SK-N-SH (cell line): ENCODE data around the gene ETFA. TPM values are rescaled to one million over a fixed set of nuclear protein-coding genes. Genes with fewer than 3 reads are reported as not detected.

Source experiments
- CTCF ChIA-PET: fragments of 300-600, 350-600 bp; formaldehyde crosslinking; extraction: SDS; loops from one replicate; lab custom pipeline; 2021; lab: Yijun Ruan, JAX
- POLR2A ChIA-PET: fragments of 350-600 bp; sonication (Branson Sonifier 250); formaldehyde crosslinking; extraction: SDS; loops from one replicate; lab custom pipeline; 2020; ENCODE audit warnings: antibody characterized with exemption, inconsistent platforms; lab: Yijun Ruan, JAX
- DNase-seq: peaks from one replicate; pipeline ENCODE4 v3.0.0; 2012
- H2AFZ ChIP-seq: fragments of 200-600 bp; sonication (generic); 2 replicates; pipeline ENCODE4 v1.8.1; 2016; ENCODE audit warnings: antibody characterized with exemption, mild to moderate bottlenecking, low read depth
- H3F3A ChIP-seq: fragments of 200-600 bp; sonication (generic); replicated peaks from 2 replicates; pipeline ENCODE3; 2016; ENCODE audit warnings: antibody characterized with exemption, mild to moderate bottlenecking; ENCODE audit not compliant: insufficient read depth
- H3K27ac ChIP-seq, 2 experiments: fragments of 200-500 bp in 1 of 2; fragments of 200-600 bp in 1 of 2; sonication (Bioruptor generic) in 1 of 2; sonication (generic), shearing (Covaris generic) in 1 of 2; 2 replicates each; pipeline versions ENCODE4 v1.5.1 to v1.6.1; 2014 to 2016; ENCODE audit warnings: low read depth in 2 of 2, inconsistent platforms in 1 of 2, low read length in 1 of 2, mild to moderate bottlenecking in 1 of 2, mixed read lengths in 1 of 2
- H3K27me3 ChIP-seq: fragments of 200-600 bp; sonication (generic), shearing (Covaris generic); 2 replicates; pipeline ENCODE4 v1.6.1; 2016; ENCODE audit warnings: mixed run types; ENCODE audit not compliant: insufficient read depth
- H3K36me3 ChIP-seq, 2 experiments: fragments of 200-500 bp in 1 of 2; fragments of 200-600 bp in 1 of 2; sonication (Bioruptor generic) in 1 of 2; sonication (generic) in 1 of 2; replicated peaks in 1 of 2; 2 replicates each; pipeline versions ENCODE3 to v1.5.1; 2014 to 2016; ENCODE audit warnings: low read length in 1 of 2, mild to moderate bottlenecking in 1 of 2; ENCODE audit not compliant: insufficient read depth in 2 of 2, control insufficient read depth in 1 of 2
- H3K4me1 ChIP-seq, 2 experiments: fragments of 200-500 bp in 1 of 2; fragments of 200-600 bp in 1 of 2; sonication (Bioruptor generic) in 1 of 2; sonication (generic), shearing (Covaris generic) in 1 of 2; 2 replicates each; pipeline versions ENCODE4 v1.5.1 to v1.6.1; 2014 to 2016; ENCODE audit warnings: low read depth in 1 of 2, low read length in 1 of 2, mixed run types in 1 of 2; ENCODE audit not compliant: insufficient read depth in 2 of 2, control insufficient read depth in 1 of 2
- H3K4me2 ChIP-seq: fragments of 200-600 bp; sonication (generic), shearing (Covaris generic); 2 replicates; pipeline ENCODE4 v1.6.1; 2017; ENCODE audit warnings: mixed run types
- H3K4me3 ChIP-seq, 2 experiments: fragments of 200-500 bp in 1 of 2; fragments of 200-600 bp in 1 of 2; sonication (Bioruptor generic) in 1 of 2; sonication (generic), shearing (Covaris generic) in 1 of 2; 2 replicates each; pipeline versions ENCODE4 v1.5.1 to v1.8.1; 2014 to 2016; ENCODE audit warnings: low read depth in 2 of 2, inconsistent platforms in 1 of 2, low read length in 1 of 2, mild to moderate bottlenecking in 1 of 2, mixed read lengths in 1 of 2, moderate library complexity in 1 of 2
- H3K79me2 ChIP-seq: fragments of 200-600 bp; sonication (generic); 2 replicates; pipeline ENCODE4 v1.8.1; 2017; ENCODE audit warnings: mild to moderate bottlenecking; ENCODE audit not compliant: insufficient read depth
- H3K9ac ChIP-seq: fragments of 200-600 bp; sonication (generic); 2 replicates; pipeline ENCODE4 v1.6.1; 2017; ENCODE audit warnings: mixed run types
- H3K9me2 ChIP-seq: fragments of 200-600 bp; sonication (generic); 2 replicates; pipeline ENCODE4 v1.6.1; 2017; ENCODE audit warnings: mixed run types
- H3K9me3 ChIP-seq: fragments of 200-600 bp; sonication (generic); 2 replicates; pipeline ENCODE4 v1.6.1; 2017; ENCODE audit warnings: mixed run types, mild to moderate bottlenecking, moderate library complexity
- H4K20me1 ChIP-seq: fragments of 200-600 bp; sonication (generic); 2 replicates; pipeline ENCODE4 v1.6.1; 2017; ENCODE audit warnings: mild to moderate bottlenecking, mixed run types; ENCODE audit not compliant: insufficient read depth
- CTCF ChIP-seq: fragments of 200-600 bp; sonication (generic); IDR thresholded peaks from 2 replicates; pipeline ENCODE4 v1.6.1; 2017; ENCODE audit warnings: antibody characterized with exemption, mild to moderate bottlenecking, moderate library complexity
- FOSL2 ChIP-seq: IDR thresholded peaks from 2 replicates; pipeline ENCODE4 v1.4.0; 2012; ENCODE audit warnings: low read depth, mild to moderate bottlenecking, moderate library complexity, borderline replicate concordance
- FOXJ3 ChIP-seq: sonication (generic); formaldehyde crosslinking; IDR thresholded peaks from 2 replicates; pipeline ENCODE4 v1.5.1; 2020; ENCODE audit warnings: mild to moderate bottlenecking, missing genetic modification reagents
- IRF3 ChIP-seq: fragments of 150-350 bp; IDR thresholded peaks from 2 replicates; pipeline ENCODE4 v1.6.1; 2016; ENCODE audit warnings: mild to moderate bottlenecking, low read depth, low read length
- NFIC ChIP-seq: IDR thresholded peaks from 2 replicates; pipeline ENCODE4 v1.4.0; 2012; ENCODE audit warnings: borderline replicate concordance
- REST ChIP-seq: IDR thresholded peaks from 2 replicates; pipeline ENCODE4 v1.6.1; 2012; ENCODE audit warnings: mild to moderate bottlenecking, low read depth, low read length, moderate library complexity
- RXRA ChIP-seq: IDR thresholded peaks from 2 replicates; pipeline ENCODE4 v1.4.0; 2012; ENCODE audit warnings: low read depth, mild to moderate bottlenecking, borderline replicate concordance
- SIN3A ChIP-seq: IDR thresholded peaks from 2 replicates; pipeline ENCODE4 v1.6.1; 2012; ENCODE audit warnings: low read depth, mild to moderate bottlenecking, low read length, moderate library complexity, borderline replicate concordance
- SMC3 ChIP-seq: IDR thresholded peaks from 2 replicates; pipeline ENCODE4 v1.6.1; 2012; ENCODE audit warnings: low read depth, low read length, improper control_type of control experiment
- TAF1 ChIP-seq: IDR thresholded peaks from 2 replicates; pipeline ENCODE4 v1.6.1; 2012; ENCODE audit warnings: low read depth, mild to moderate bottlenecking, low read length, moderate library complexity, borderline replicate concordance
- TEAD4 ChIP-seq: IDR thresholded peaks from 2 replicates; pipeline ENCODE4 v1.4.0; 2012; ENCODE audit warnings: mild to moderate bottlenecking, borderline replicate concordance; ENCODE audit not compliant: insufficient read depth
- USF2 ChIP-seq: fragments of 150-350 bp; IDR thresholded peaks from 2 replicates; pipeline ENCODE4 v1.6.1; 2017; ENCODE audit warnings: antibody characterized with exemption, low read length, low read depth, borderline replicate concordance
- WGBS: methylation state at CpG from one replicate; pipeline ENCODE4 v1.1.6; 2017; ENCODE audit warnings: low lambda C conversion rate; 5-methylcytosine and 5-hydroxymethylcytosine counted together
- polyA plus RNA-seq, 3 experiments: library from polyadenylated mRNA; depleted of rRNA; stranded (reverse); fragments of >200 nt; gene quantifications; 2 replicates each; pipeline ENCODE4 v1.2.3, GENCODE V29; 2012

Gene ETFA
- polyA plus RNA-seq, 1 of the 3 experiments (the other 2 are of a cell fraction): 122 TPM

- H3K27me3 ChIP-seq: no peaks in the 10 kb centered on the region
- H3K9ac ChIP-seq: no peak overlapping the region
- no peak for DNase-seq
- CTCF ChIA-PET: interaction anchor here (0.5 to 2.6 kb wide), 2 partner anchors 25 to 289 kb away, joined by 3 to 11 read pairs; no protein-coding TSS in a partner anchor
- 81% methylated on average over 8 of the region's 8 CpGs for WGBS
- H3K9me2 ChIP-seq: no peaks in the 10 kb centered on the region
- H3F3A ChIP-seq: no peaks in the 10 kb centered on the region
- POLR2A ChIA-PET: no interaction called here
- no peaks in the 10 kb centered on the region for H3K9me3 ChIP-seq
- no peak overlapping the region for H2AFZ ChIP-seq
- H3K4me2 ChIP-seq: no peak overlapping the region
- no peaks in the 10 kb centered on the region for H4K20me1 ChIP-seq
- no peaks in the 10 kb centered on the region for H3K36me3 ChIP-seq
- no peaks in the 10 kb centered on the region for H3K79me2 ChIP-seq
- H3K27ac ChIP-seq: no peak overlapping the region
- H3K4me1 ChIP-seq: no peaks in the 10 kb centered on the region; a peak in 1 of 4 replicates
- H3K4me3 ChIP-seq: no peak overlapping the region
- TF ChIP-seq TEAD4 (no peak), REST (no peak), SIN3A (no peak), TAF1 (no peak), CTCF (no peak), USF2 (no peak), RXRA (no peak), SMC3 (no peak), FOSL2 (no peak), FOXJ3 (CRISPR knock-in tag) (no peak), IRF3 (no peak), NFIC (no peak)
Observed at GRCh38 chr15:76173317-76173834, 137.9 kb downstream of the ETFA start.
